Measurements from ENCODE around the gene ACLY.
"Not testable (repeated sequence)": the region's sequence is repeated elsewhere in the genome, so short reads cannot be mapped to it uniquely, and the experiment has no call there.

Gene ACLY

GRCh38 chr17:41912925-41913324, 5.8 kb downstream of the ACLY start:
- DNase-seq (ENCODE audit: low read depth in 2 of 2): no peak

GRCh38 chr17:41910701-41911391, 7.9 kb downstream of the ACLY start:
- DNase-seq (ENCODE audit: low read depth in 2 of 2): no peak

GRCh38 chr17:41909088-41909487, 9.7 kb downstream of the ACLY start:
- DNase-seq (ENCODE audit: low read depth in 2 of 2): no peak

GRCh38 chr17:41907633-41908539, 10.9 kb downstream of the ACLY start:
- DNase-seq (ENCODE audit: low read depth in 2 of 2): no peak

- DNase-seq (ENCODE audit: low read depth in 2 of 2): no peak
Measured at GRCh38 chr17:41907185-41907556, 11.6 kb downstream of the ACLY start.

GRCh38 chr17:41906465-41907184, 12.1 kb downstream of the ACLY start:
- DNase-seq (ENCODE audit: low read depth in 2 of 2): no peak

- DNase-seq (ENCODE audit: low read depth in 2 of 2): no peak
Measured at GRCh38 chr17:41905172-41905571, 13.6 kb downstream of the ACLY start.

- DNase-seq (ENCODE audit: low read depth in 2 of 2): no peak
Measured at GRCh38 chr17:41904242-41904841, 14.4 kb downstream of the ACLY start.

GRCh38 chr17:41901646-41902045, 17.1 kb downstream of the ACLY start:
- no peak for DNase-seq (ENCODE audit: low read depth in 2 of 2)

GRCh38 chr17:41896726-41897125, 22.0 kb downstream of the ACLY start:
- DNase-seq (ENCODE audit: low read depth in 2 of 2): no peak

- no peak for DNase-seq (ENCODE audit: low read depth in 2 of 2)
Measured at GRCh38 chr17:41895617-41896016, 23.1 kb downstream of the ACLY start.

- no peak for DNase-seq (ENCODE audit: low read depth in 2 of 2)
Measured at GRCh38 chr17:41894791-41895331, 23.9 kb downstream of the ACLY start.

GRCh38 chr17:41893384-41893783, 25.4 kb downstream of the ACLY start:
- no peak for DNase-seq (ENCODE audit: low read depth in 2 of 2)

GRCh38 chr17:41892021-41892376, 26.8 kb downstream of the ACLY start:
- no peak for DNase-seq (ENCODE audit: low read depth in 2 of 2)

- DNase-seq (ENCODE audit: low read depth in 2 of 2): no peak
Measured at GRCh38 chr17:41891135-41892020, 27.4 kb downstream of the ACLY start.

GRCh38 chr17:41888332-41888965, 30.3 kb downstream of the ACLY start:
- no peak for DNase-seq (ENCODE audit: low read depth in 2 of 2)

- no peak for DNase-seq (ENCODE audit: low read depth in 2 of 2)
Measured at GRCh38 chr17:41885733-41886132, 33.0 kb downstream of the ACLY start.

GRCh38 chr17:41882756-41883155, 36.0 kb downstream of the ACLY start:
- DNase-seq (ENCODE audit: low read depth in 2 of 2): no peak

GRCh38 chr17:41880130-41880529, 38.6 kb downstream of the ACLY start:
- DNase-seq (ENCODE audit: low read depth in 2 of 2): no peak

GRCh38 chr17:41874293-41874670, 44.5 kb downstream of the ACLY start:
- not testable (repeated sequence) for DNase-seq (ENCODE audit: low read depth in 2 of 2)

Data from stimulated activated CD4-positive, alpha-beta T cell treated with anti-CD3 and anti-CD28 coated beads, Interleukin-15, amount 100 ng/mL, for 48 hours (primary cell).